Kidney (tissue), 14 donors: ENCODE data around the gene LRPAP1. TPM values are rescaled to one million over a fixed set of nuclear protein-coding genes. Genes with fewer than 3 reads are reported as not detected.

Experiments
- DNase-seq, 5 donors: peaks; one replicate each; pipeline ENCODE4 v3.0.0-alpha.2; 2013 to 2020
- FAIRE-seq: peaks from 2 replicates; lab custom pipeline; 2012; peaks lifted over from hg19 to GRCh38; lab: Jason Lieb, UNC
- H3K27ac ChIP-seq, 2 donors: one replicate each; pipeline ENCODE4 v1.7.0; 2013; ENCODE audit warnings: low read depth in 2 of 2, low read length in 2 of 2, inconsistent platforms in 1 of 2
- H3K27me3 ChIP-seq: one replicate; pipeline ENCODE4 v1.7.1; 2013; ENCODE audit warnings: low read length, inconsistent platforms; ENCODE audit not compliant: control insufficient read depth, insufficient read depth
- H3K36me3 ChIP-seq, 3 donors: one replicate each; pipeline versions ENCODE4 v1.7.0 to v1.7.1; 2013; ENCODE audit warnings: low read length in 3 of 3, control low read depth in 1 of 3, inconsistent platforms in 1 of 3; ENCODE audit not compliant: insufficient read depth in 3 of 3, control insufficient read depth in 2 of 3
- H3K4me1 ChIP-seq, 3 donors: one replicate each; pipeline versions ENCODE4 v1.7.0 to v1.7.1; 2013; ENCODE audit warnings: low read length in 3 of 3, inconsistent platforms in 1 of 3, low read depth in 1 of 3; ENCODE audit not compliant: control insufficient read depth in 2 of 3, insufficient read depth in 2 of 3
- H3K4me3 ChIP-seq, 3 donors: one replicate each; pipeline versions ENCODE4 v1.7.0 to v1.8.1; 2013; ENCODE audit warnings: low read length in 3 of 3, control low read depth in 1 of 3, inconsistent platforms in 1 of 3
- H3K9ac ChIP-seq, 3 donors: one replicate each; pipeline versions ENCODE4 v1.7.0 to v1.7.1; 2013; ENCODE audit warnings: low read length in 3 of 3, control low read depth in 1 of 3, inconsistent platforms in 1 of 3
- H3K9me3 ChIP-seq, 3 donors: one replicate each; pipeline versions ENCODE4 v1.7.0 to v1.7.1; 2013; ENCODE audit warnings: low read length in 3 of 3, control low read depth in 1 of 3, inconsistent platforms in 1 of 3; ENCODE audit not compliant: control insufficient read depth in 2 of 3, insufficient read depth in 1 of 3
- intact Hi-C: fragments of 100-400 bp; cut with DNase I; formaldehyde crosslinking; loops from one replicate; pipeline ENCODE4 v1.11.1; 2022
- polyA plus RNA-seq: library from polyadenylated mRNA; stranded (reverse); fragments of 350-450 nt; fragmentation: Illumina TruSeq; extraction: RNeasy Lipid Tissue Mini Kit (QIAGEN cat#74804); gene quantifications from one replicate; pipeline ENCODE4 v1.2.3, GENCODE V29; 2014; ENCODE audit warnings: low read depth, low replicate concordance; ENCODE audit not compliant: insufficient read depth
- total RNA-seq: library from RNA; stranded (reverse); fragmentation: NEBNext Ultra II Directional; extraction: Animal tissue kit (Norgen Biotek cat#: 25700); gene quantifications from one replicate; pipeline ENCODE4 v1.2.1, GENCODE V29; 2021
- TF ChIP-seq, protein P1 (sequence below): IDR thresholded peaks from 3 replicates; pipeline ENCODE4 v1.5.1; 2012; ENCODE audit warnings: mild to moderate bottlenecking, moderate library complexity, borderline replicate concordance; ENCODE audit not compliant: insufficient read depth; ENCODE audit errors: extremely low read depth
- donor health status: control.
- donor health status: control.
- donor health status: control.
- donor health status: control.
- donor health status: control.
- donor health status: DM: yes; HTN: yes; CAD: no.
- donor health status: Normal renal cell carcinoma (clear cell type).

The LRPAP1 gene
- total and polyA plus RNA-seq, 2 donors from 2014 or later: 204 to 373 TPM

DNA sequence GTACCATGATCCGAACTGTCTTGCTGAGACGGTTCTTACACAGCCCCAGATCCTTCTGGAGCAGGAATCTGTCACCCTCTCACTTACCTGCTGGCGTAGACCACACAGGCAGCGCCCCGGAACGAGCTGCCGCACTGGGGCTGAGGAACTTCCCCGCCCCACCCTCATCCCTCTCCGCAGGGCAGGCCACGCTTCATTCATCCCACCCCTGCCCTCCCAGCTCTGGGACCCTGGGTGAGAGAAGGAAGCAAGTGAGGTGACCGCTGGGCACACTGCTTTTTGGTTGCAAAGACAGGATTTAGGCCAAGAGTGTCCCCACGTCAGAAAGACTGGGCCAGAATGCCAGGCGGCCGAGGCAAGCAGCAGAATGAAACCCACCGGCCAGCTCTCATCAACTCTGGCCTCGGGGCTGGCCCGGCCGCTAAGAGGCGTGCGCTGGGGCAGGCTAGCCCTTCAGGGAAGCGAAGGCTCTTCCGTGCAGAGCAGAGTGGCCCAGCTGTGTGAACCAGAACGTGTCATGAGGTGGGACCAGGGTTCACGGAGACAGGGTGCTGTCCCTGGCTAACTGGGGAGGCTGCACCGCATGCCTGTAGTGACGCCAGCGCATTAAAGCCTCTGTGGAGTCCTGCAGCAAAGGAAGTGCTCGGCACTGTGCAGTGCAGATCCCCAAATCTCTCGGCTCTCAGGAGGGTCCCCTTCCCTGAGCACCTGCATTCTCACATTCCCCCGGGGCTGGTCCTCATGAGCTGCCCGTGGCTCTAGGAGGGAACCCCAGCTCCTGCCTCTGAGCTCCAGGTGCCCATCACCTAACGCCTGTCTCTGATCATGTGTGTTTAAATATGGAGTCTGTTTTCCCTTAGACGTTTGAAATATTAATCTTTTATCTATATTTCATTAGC lies 6.4 kb downstream of the LRPAP1 start:
- TF ChIP-seq, protein P1, sequence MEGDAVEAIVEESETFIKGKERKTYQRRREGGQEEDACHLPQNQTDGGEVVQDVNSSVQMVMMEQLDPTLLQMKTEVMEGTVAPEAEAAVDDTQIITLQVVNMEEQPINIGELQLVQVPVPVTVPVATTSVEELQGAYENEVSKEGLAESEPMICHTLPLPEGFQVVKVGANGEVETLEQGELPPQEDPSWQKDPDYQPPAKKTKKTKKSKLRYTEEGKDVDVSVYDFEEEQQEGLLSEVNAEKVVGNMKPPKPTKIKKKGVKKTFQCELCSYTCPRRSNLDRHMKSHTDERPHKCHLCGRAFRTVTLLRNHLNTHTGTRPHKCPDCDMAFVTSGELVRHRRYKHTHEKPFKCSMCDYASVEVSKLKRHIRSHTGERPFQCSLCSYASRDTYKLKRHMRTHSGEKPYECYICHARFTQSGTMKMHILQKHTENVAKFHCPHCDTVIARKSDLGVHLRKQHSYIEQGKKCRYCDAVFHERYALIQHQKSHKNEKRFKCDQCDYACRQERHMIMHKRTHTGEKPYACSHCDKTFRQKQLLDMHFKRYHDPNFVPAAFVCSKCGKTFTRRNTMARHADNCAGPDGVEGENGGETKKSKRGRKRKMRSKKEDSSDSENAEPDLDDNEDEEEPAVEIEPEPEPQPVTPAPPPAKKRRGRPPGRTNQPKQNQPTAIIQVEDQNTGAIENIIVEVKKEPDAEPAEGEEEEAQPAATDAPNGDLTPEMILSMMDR: no peak
- intact Hi-C loops: no loop called here
- FAIRE-seq: no peak
- Histone ChIP-seq H3K9ac (no peak overlapping the region), H3K9me3 (no peaks in the 10 kb centered on the region), H3K27me3 (no peaks in the 10 kb centered on the region), H3K4me1 (peaks cover 0 to 15% (median 13%) of the 10 kb centered on the region in 3 donors), H3K4me3 (no peak overlapping the region), H3K27ac (no peak overlapping the region), H3K36me3 (peaks cover 2 to 41% (median 23%) of the 10 kb centered on the region in 3 donors)
- DNase-seq: peak in 3 of 5 donors; percentile 9 to 61 (median 26)

DNA sequence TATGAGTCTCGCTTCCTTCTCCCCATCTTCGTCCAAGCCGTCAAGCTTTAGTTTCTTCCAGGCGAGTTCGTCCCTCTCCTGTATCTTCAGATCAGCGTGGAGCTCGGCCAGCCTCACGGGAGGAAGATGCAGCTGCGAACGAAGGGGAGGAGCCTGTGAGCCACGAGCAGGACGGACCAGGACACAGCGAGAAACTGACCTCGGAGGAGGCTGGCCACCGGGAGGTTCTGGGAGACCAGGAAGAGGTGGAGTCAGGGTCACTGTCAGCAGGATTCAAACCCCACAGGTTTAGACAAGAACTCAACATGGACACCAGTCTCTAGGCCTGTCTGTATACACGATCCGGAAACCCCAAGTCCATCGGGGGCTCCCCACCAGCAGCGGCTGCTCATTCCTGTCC lies 7.3 kb downstream of the LRPAP1 start:
- Histone ChIP-seq H3K27me3 (no peaks in the 10 kb centered on the region), H3K27ac (no peak overlapping the region), H3K9ac (no peak overlapping the region), H3K36me3 (peaks cover 2 to 50% (median 25%) of the 10 kb centered on the region in 3 donors), H3K4me3 (no peak overlapping the region), H3K4me1 (peaks cover 0 to 13% (median 8%) of the 10 kb centered on the region in 3 donors), H3K9me3 (no peaks in the 10 kb centered on the region)
- TF ChIP-seq, protein P1: no peak
- FAIRE-seq (no peak), DNase-seq (peak in 3 of 5 donors; percentile 12 to 43 (median 22))
- intact Hi-C loops: no loop called here

DNA sequence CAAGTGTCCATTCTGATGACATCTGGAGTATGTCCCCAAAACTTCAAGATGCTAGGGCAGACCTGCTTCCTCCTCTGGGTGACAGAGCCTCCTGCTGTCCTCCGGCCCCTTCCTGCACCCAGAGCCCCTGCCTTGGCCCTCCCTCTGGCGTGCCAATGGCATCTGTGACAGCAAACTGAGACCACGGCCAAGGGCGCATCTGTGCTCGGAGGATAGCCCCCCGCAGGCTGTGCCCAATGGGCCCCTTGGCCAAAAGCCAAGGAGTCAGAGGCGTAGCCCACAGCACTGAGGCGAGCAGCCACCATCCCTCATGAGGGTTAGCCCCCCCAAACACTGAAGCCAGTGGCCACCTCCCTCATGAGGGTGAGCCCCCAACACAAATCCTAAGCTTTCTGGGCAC lies 7.9 kb downstream of the LRPAP1 start:
- TF ChIP-seq, protein P1: no peak
- Histone ChIP-seq H3K9ac (no peak overlapping the region), H3K4me1 (peaks cover 0 to 13% (median 5%) of the 10 kb centered on the region in 3 donors), H3K36me3 (peaks cover 2 to 54% (median 29%) of the 10 kb centered on the region in 3 donors), H3K9me3 (no peaks in the 10 kb centered on the region), H3K4me3 (no peak overlapping the region), H3K27me3 (no peaks in the 10 kb centered on the region), H3K27ac (no peak overlapping the region)
- FAIRE-seq (no peak), DNase-seq (peak in 1 of 5 donors; percentile 62)
- intact Hi-C loops: no loop called here
